Endothelial cell of umbilical vein (primary cell): ENCODE measurements around the gene MARVELD1. TPM values are rescaled to one million over a fixed set of nuclear protein-coding genes. Genes with fewer than 3 reads are reported as not detected.

Source experiments
- BruUV-seq: library from RNA; stranded (reverse); fragments of 400-500 nt; replicated peaks from 2 replicates; lab custom pipeline; 2021; lab: Mats Ljungman, UMichigan
- CTCF ChIA-PET: fragments of 300-600, 350-600 bp; sonication (Branson Sonifier 250); formaldehyde crosslinking; loops from one replicate; lab custom pipeline; 2021; ENCODE audit warnings: antibody characterized with exemption, inconsistent platforms; lab: Charles Lee
- POLR2A ChIA-PET: fragments of 300-600, 350-600 bp; sonication (Branson Sonifier 250); formaldehyde crosslinking; loops from one replicate; lab custom pipeline; 2021; ENCODE audit warnings: antibody characterized with exemption, inconsistent platforms; lab: Charles Lee
- DNase-seq: peaks from one replicate; pipeline ENCODE4 v3.0.0-alpha.2; 2011; ENCODE audit warnings: low read depth, low spot score
- FAIRE-seq: peaks from 2 replicates; lab custom pipeline; 2011; peaks lifted over from hg19 to GRCh38; lab: Jason Lieb, UNC
- H2AFZ ChIP-seq: 2 replicates; pipeline ENCODE4 v1.6.0; 2012; ENCODE audit warnings: low read depth, low read length, control low read depth, inconsistent platforms
- H3K27ac ChIP-seq: 2 replicates; pipeline ENCODE4 v1.5.1; 2011; ENCODE audit warnings: low read depth, mild to moderate bottlenecking, control low read depth, low read length, moderate library complexity; ENCODE audit not compliant: insufficient read depth
- H3K27me3 ChIP-seq, 2 experiments: 2 replicates each; pipeline versions ENCODE4 v1.6.0 to v1.6.1; 2011; ENCODE audit warnings: low read length in 2 of 2, mixed read lengths in 1 of 2; ENCODE audit not compliant: control insufficient read depth in 2 of 2, insufficient read depth in 2 of 2
- H3K36me3 ChIP-seq, 2 experiments: 2 replicates in 1 of 2; 3 replicates in 1 of 2; pipeline ENCODE4 v1.5.1; 2011; ENCODE audit warnings: low read length in 2 of 2, mild to moderate bottlenecking in 1 of 2, moderate library complexity in 1 of 2; ENCODE audit not compliant: control insufficient read depth in 2 of 2, insufficient read depth in 2 of 2; ENCODE audit errors: extremely low read depth in 1 of 2
- H3K4me1 ChIP-seq: 3 replicates; pipeline ENCODE4 v1.5.1; 2011; ENCODE audit warnings: mild to moderate bottlenecking, low read length; ENCODE audit not compliant: control insufficient read depth, insufficient read depth; ENCODE audit errors: extremely low read depth
- H3K4me2 ChIP-seq: 2 replicates; pipeline ENCODE4 v1.6.1; 2011; ENCODE audit warnings: low read length, control low read depth, mixed read lengths; ENCODE audit not compliant: insufficient read depth
- H3K4me3 ChIP-seq, 3 experiments: fragments of 200-600 bp in 1 of 3; sonication (generic), shearing (Covaris generic) in 1 of 3; replicated peaks in 1 of 3; 2 replicates each; pipeline ENCODE4 v1.5.1; 2011 to 2016; ENCODE audit warnings: control low read depth in 3 of 3, low read length in 3 of 3, mild to moderate bottlenecking in 2 of 3, inconsistent platforms in 1 of 3, low read depth in 1 of 3, moderate library complexity in 1 of 3; ENCODE audit not compliant: insufficient read depth in 1 of 3
- H3K79me2 ChIP-seq: 2 replicates; pipeline ENCODE4 v1.6.0; 2012; ENCODE audit warnings: low read length, inconsistent platforms; ENCODE audit not compliant: control insufficient read depth, insufficient read depth
- H3K9ac ChIP-seq: replicated peaks from 2 replicates; pipeline ENCODE3; 2011; ENCODE audit warnings: low read length, control low read depth; ENCODE audit not compliant: insufficient read depth; ENCODE audit errors: extremely low read depth
- H3K9me1 ChIP-seq: replicated peaks from 3 replicates; pipeline ENCODE4 v1.6.0; 2011; ENCODE audit warnings: mild to moderate bottlenecking, low read length; ENCODE audit not compliant: control insufficient read depth, insufficient read depth; ENCODE audit errors: extremely low read depth
- H3K9me3 ChIP-seq: replicated peaks from 2 replicates; pipeline ENCODE4 v1.5.1; 2012; ENCODE audit warnings: low read length, inconsistent platforms; ENCODE audit not compliant: control insufficient read depth, insufficient read depth
- H4K20me1 ChIP-seq: replicated peaks from 2 replicates; pipeline ENCODE3; 2011; ENCODE audit warnings: mild to moderate bottlenecking, low read length; ENCODE audit not compliant: control insufficient read depth, insufficient read depth; ENCODE audit errors: extremely low read depth
- EZH2 ChIP-seq: IDR thresholded peaks from 2 replicates; pipeline ENCODE4 v1.6.1; 2012; ENCODE audit warnings: borderline replicate concordance, low read depth, mild to moderate bottlenecking, moderate library complexity, low read length, inconsistent platforms; ENCODE audit not compliant: severe bottlenecking
- FOS ChIP-seq: IDR thresholded peaks from 2 replicates; pipeline ENCODE4 v1.6.1; 2011; ENCODE audit warnings: mild to moderate bottlenecking, low read length, moderate library complexity, borderline replicate concordance; ENCODE audit not compliant: insufficient read depth
- JUN ChIP-seq: IDR thresholded peaks from 2 replicates; pipeline ENCODE4 v1.6.1; 2011; ENCODE audit warnings: borderline replicate concordance, low read depth; ENCODE audit not compliant: insufficient read length, insufficient read depth
- MAX ChIP-seq: IDR thresholded peaks from 2 replicates; pipeline ENCODE4 v1.6.1; 2011; ENCODE audit not compliant: insufficient read depth, insufficient read length
- MYC ChIP-seq: IDR thresholded peaks from one replicate; pipeline ENCODE4 v1.6.1; 2011; ENCODE audit warnings: mild to moderate bottlenecking, low read depth, low read length
- POLR2A ChIP-seq: IDR thresholded peaks from 2 replicates; pipeline ENCODE4 v1.6.1; 2012; ENCODE audit warnings: low read depth, mild to moderate bottlenecking, control low read depth, low read length
- POLR2AphosphoS5 ChIP-seq: IDR thresholded peaks from 2 replicates; pipeline ENCODE4 v1.6.1; 2012; ENCODE audit warnings: low read depth, mild to moderate bottlenecking, control low read depth, low read length, moderate library complexity; ENCODE audit not compliant: insufficient read depth
- dilution Hi-C: fragments of 300-500 bp; cut with MboI; formaldehyde crosslinking; loops from one replicate; pipeline ENCODE4 v1.15.0; 2019; ENCODE audit warnings: low sequenced_read_pairs; ENCODE audit not compliant: extremely low pct_ligation_motif_present
- intact Hi-C: fragments of 100-400 bp; cut with micrococcal nuclease; formaldehyde crosslinking; loops from one replicate; pipeline ENCODE4 v1.10.0; 2022
- polyA plus RNA-seq, 4 experiments: library from polyadenylated mRNA; depleted of rRNA in 3 of 4; stranded (reverse) in 3 of 4; unstranded in 1 of 4; fragments of >200 nt; gene quantifications; 2 replicates each; pipeline versions ENCODE4 v1.2.1 to v1.2.3, GENCODE V29; 2011 to 2012; ENCODE audit warnings: missing spikeins in 1 of 4
- total RNA-seq: library from RNA; stranded (reverse); gene quantifications from 2 replicates; pipeline ENCODE4 v1.2.3, GENCODE V29; 2021

The MARVELD1 gene
- total and polyA plus RNA-seq, 2 donors (not counting 3 experiments of a cell fraction or from before 2014, with no cell fraction given): 67.3 to 78.3 TPM

DNA sequence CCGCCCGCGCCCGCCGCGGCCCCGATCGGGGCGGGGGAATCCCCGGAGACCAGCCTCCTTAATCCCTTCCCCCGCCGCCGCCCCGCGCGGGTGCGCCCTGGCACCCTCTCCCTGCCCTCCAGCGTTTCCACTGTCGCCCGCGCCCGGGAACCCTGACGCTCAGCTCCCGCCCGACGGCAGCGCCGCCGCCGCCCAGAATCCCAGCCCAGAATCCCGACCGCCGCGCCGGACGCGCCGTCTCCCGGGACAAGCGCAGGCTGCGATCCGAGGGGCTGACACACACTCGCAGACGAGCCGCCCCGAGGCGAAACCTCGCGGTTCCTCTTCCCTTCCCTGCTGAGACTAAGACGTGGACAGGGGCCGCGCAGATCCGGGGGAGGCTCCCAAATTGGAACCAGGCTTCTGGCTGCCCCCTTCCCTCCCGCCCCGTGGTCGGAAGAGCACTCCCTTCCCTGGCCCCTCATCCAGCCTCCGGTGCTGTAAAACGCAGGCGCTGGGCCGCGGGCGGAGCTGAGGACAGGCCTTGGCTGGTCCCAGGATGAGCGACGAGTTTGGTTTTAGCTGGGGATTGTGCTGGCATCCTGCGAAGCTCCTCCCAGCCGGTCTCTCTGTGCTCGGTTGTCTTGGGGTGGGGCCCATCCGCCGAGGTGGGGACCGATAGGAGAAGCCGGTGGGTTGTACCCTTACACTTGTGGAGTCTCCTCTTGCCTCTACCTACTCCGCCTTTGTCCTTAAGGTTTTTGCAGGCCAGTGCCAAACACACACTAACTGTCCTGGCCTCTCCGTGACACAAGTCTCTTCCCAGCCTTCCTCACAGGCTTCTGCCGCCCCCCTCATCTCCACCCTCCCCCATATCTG is 1.1 kb downstream of the MARVELD1 start:
- ChIA-PET POLR2A (interaction anchor here (1.0 to 1.4 kb wide), 2 partner anchors 12 to 27 kb away, joined by 4 to 5 read pairs; partner anchors contain the start of gene AVPI1), CTCF (interaction anchor here (1.1 to 18.5 kb wide), 6 partner anchors 12 to 39 kb away, joined by 3 to 863 read pairs (median 5); partner anchors contain the start of genes AVPI1 and ZFYVE27)
- H3K9me1 ChIP-seq: no peaks in the 10 kb centered on the region
- H2AFZ ChIP-seq: peak overlapping the region; percentile 1
- H3K4me1 ChIP-seq: peaks cover 22% of the 10 kb centered on the region
- H3K9ac ChIP-seq: peak overlapping the region; percentile 62
- TF ChIP-seq JUN (no peak), POLR2AphosphoS5 (peak; percentile 62)
- dilution Hi-C loops: no loop called here
- peak overlapping the region; percentile 39 for H3K27ac ChIP-seq
- no peaks in the 10 kb centered on the region for H3K27me3 ChIP-seq
- peak; percentile 93 for FAIRE-seq
- peak overlapping the region; percentile 81 for H3K4me2 ChIP-seq
- intact Hi-C loops: no loop called here
- H3K36me3 ChIP-seq: peaks cover 0 to 16% of the 10 kb centered on the region in 2 experiments
- H3K79me2 ChIP-seq: peaks cover 34% of the 10 kb centered on the region
- no peaks in the 10 kb centered on the region for H4K20me1 ChIP-seq
- peak overlapping the region; percentile 14 to 62 (median 28) for H3K4me3 ChIP-seq
- H3K9me3 ChIP-seq: no peaks in the 10 kb centered on the region
- no TSS peak for BruUV-seq
- DNase-seq: peak; percentile 58

GRCh38 chr10:97715259-97715874 is 1.8 kb downstream of the MARVELD1 start:
- H3K4me3 ChIP-seq: peak overlapping the region; percentile 14 to 62 (median 28)
- H3K4me1 ChIP-seq: peaks cover 22% of the 10 kb centered on the region
- TF ChIP-seq EZH2 (no peak), POLR2A (no peak), MAX (no peak), MYC (no peak), JUN (no peak), FOS (no peak)
- ChIA-PET POLR2A (interaction anchor here (1.0 to 1.4 kb wide), 2 partner anchors 12 to 28 kb away, joined by 4 to 5 read pairs; partner anchors contain the start of gene AVPI1), CTCF (interaction anchor here (4.2 to 21.8 kb wide), 3 partner anchors 6 to 13 kb away, joined by 30 to 863 read pairs (median 863); partner anchors contain the start of genes MARVELD1 and ZFYVE27)
- H3K27me3 ChIP-seq: no peaks in the 10 kb centered on the region
- H3K79me2 ChIP-seq: peaks cover 34% of the 10 kb centered on the region
- dilution Hi-C loops (no loop called here), intact Hi-C loops (no loop called here)
- peak overlapping the region; percentile 62 for H3K9ac ChIP-seq
- peaks cover 0 to 16% of the 10 kb centered on the region in 2 experiments for H3K36me3 ChIP-seq
- TSS peak; percentile 34 for BruUV-seq
- peak overlapping the region; percentile 2 for H3K27ac ChIP-seq
- H3K9me3 ChIP-seq: no peaks in the 10 kb centered on the region
- DNase-seq (no peak), FAIRE-seq (peak; percentile 74)
- no peaks in the 10 kb centered on the region for H3K9me1 ChIP-seq
- H3K4me2 ChIP-seq: peak overlapping the region; percentile 81
- no peak overlapping the region for H2AFZ ChIP-seq
- no peaks in the 10 kb centered on the region for H4K20me1 ChIP-seq
